Smooth muscle cell of bladder (primary cell): ENCODE results near the gene SLC6A19. TPM values are rescaled to one million over a fixed set of nuclear protein-coding genes. Genes with fewer than 3 reads are reported as not detected.

Experiments used
- total RNA-seq: library from RNA; depleted of rRNA; stranded (reverse); fragments of >200 nt; gene quantifications from 2 replicates; pipeline ENCODE4 v1.2.3, GENCODE V29; 2014

The SLC6A19 gene
- not detected in 2 replicates for total RNA-seq

DNA sequence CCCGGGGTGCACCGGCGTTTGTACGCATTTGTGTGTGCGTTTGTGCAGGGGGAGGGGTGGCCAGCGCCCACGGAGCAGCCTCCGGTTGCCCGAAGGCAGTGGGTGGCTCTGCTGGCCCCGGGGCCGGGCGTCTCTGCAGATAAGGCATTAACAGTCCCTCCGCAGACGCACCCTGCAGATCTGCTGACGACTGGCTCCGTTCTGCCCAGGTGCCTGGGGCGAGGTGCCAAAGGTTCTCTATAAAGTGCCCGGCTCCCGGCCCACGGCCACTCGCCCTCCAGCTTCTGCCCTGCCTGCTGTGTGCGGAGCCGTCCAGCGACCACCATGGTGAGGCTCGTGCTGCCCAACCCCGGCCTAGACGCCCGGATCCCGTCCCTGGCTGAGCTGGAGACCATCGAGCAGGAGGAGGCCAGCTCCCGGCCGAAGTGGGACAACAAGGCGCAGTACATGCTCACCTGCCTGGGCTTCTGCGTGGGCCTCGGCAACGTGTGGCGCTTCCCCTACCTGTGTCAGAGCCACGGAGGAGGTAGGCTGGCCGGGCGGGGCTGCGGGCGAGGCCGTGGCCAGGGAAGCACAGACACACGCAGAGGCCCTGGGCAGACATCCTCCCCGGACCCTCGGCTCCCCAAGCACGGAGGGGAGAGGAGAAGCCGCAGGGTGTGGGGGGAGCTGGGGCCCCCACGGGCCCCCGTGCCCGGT, at the start of gene SLC6A19:
Gene SLC6A19, plus strand, starts transcription at position 269 of the 699 bp plus-strand sequence. Its CDS starts 56 bp downstream, at position 325.

DNA sequence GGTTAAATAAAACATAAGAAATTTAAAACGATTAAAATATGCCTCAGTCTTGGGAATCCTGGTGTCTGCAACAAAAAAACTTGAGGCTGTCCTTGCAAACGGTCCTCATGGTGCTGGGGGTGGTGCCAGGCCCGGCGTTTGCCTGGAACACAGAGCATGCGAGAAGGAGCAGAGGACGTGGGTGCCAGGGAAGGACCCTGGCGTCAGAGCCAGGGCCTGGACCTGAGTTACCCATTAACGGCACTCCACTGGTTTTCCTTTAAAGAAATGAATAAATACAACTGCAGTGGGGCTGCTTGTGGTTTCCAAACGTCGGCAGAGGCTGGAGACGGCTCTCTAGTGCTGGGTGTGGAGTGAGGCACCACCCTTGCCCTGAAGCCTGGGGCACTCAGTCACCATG, 23.7 kb downstream of the SLC6A19 start, which contains the start of gene SLC6A18:
Gene SLC6A18, plus strand, starts transcription at position 301 of the 400 bp plus-strand sequence. Its CDS starts 97 bp downstream, at position 398.

Other genes starting within 250 kb of the SLC6A19 start
- 12.0 and 25.7 TPM in 2 replicates for gene NKD2, start 192.8 kb upstream of the SLC6A19 start, total RNA-seq
- gene SLC12A7, start 89.5 kb upstream of the SLC6A19 start, total RNA-seq = 13.5 and 16.1 TPM in 2 replicates
- not detected in 2 replicates for gene SLC6A18, start 23.8 kb downstream of the SLC6A19 start, total RNA-seq
- gene TERT, start 93.5 kb downstream of the SLC6A19 start, total RNA-seq = not detected in 2 replicates
- gene CLPTM1L, start 143.5 kb downstream of the SLC6A19 start, total RNA-seq = 249 and 357 TPM in 2 replicates
- gene SLC6A3, start 243.8 kb downstream of the SLC6A19 start, total RNA-seq = under 0.01 TPM in 1 of 2 replicates, not detected in the other